GM18499 (cell line): Measurements from ENCODE around the gene SORBS2.

Experiments used
- ATAC-seq: cut with Tn5 transposase; IDR thresholded peaks from one replicate; pipeline ENCODE4 v1.9.1; 2021; ENCODE audit warnings: moderate number of reproducible peaks; ENCODE audit not compliant: insufficient read depth, unreplicated experiment

SORBS2 gene

GRCh38 chr4:185600801-185601434 lies 211.1 kb downstream of the SORBS2 start:
- ATAC-seq, result no peak

GRCh38 chr4:185599553-185600243 lies 212.3 kb downstream of the SORBS2 start:
- no peak for ATAC-seq

GRCh38 chr4:185598846-185599552 lies 213.0 kb downstream of the SORBS2 start:
- ATAC-seq, result no peak

GRCh38 chr4:185597532-185598188 lies 214.3 kb downstream of the SORBS2 start:
- ATAC-seq, result peak; percentile 76

GRCh38 chr4:185592845-185593488 lies 219.0 kb downstream of the SORBS2 start:
- no peak for ATAC-seq

- no peak for ATAC-seq
These were observed 219.6 kb downstream of the SORBS2 start for GRCh38 chr4:185592438-185592837.

- ATAC-seq, result no peak
These were observed 220.3 kb downstream of the SORBS2 start for GRCh38 chr4:185591679-185592141.

- no peak for ATAC-seq
These were observed 221.0 kb downstream of the SORBS2 start for GRCh38 chr4:185590982-185591381.

- no peak for ATAC-seq
These were observed 222.7 kb downstream of the SORBS2 start for GRCh38 chr4:185589067-185589836.

- ATAC-seq, result peak; percentile 83
These were observed 224.4 kb downstream of the SORBS2 start for GRCh38 chr4:185587427-185588161.

GRCh38 chr4:185587030-185587426 lies 225.0 kb downstream of the SORBS2 start:
- ATAC-seq, result no peak

- no peak for ATAC-seq
These were observed 226.8 kb downstream of the SORBS2 start for GRCh38 chr4:185585211-185585610.

GRCh38 chr4:185583813-185584212 lies 228.2 kb downstream of the SORBS2 start:
- ATAC-seq, result no peak

- ATAC-seq, result no peak
These were observed 229.2 kb downstream of the SORBS2 start for GRCh38 chr4:185582651-185583400.

GRCh38 chr4:185580699-185581098 lies 231.3 kb downstream of the SORBS2 start:
- no peak for ATAC-seq

- no peak for ATAC-seq
These were observed 233.7 kb downstream of the SORBS2 start for GRCh38 chr4:185578284-185578683.

GRCh38 chr4:185576962-185577950 lies 234.7 kb downstream of the SORBS2 start:
- no peak for ATAC-seq
